Kidney (tissue), 14 donors: ENCODE data around the gene FMC1. TPM values are rescaled to one million over a fixed set of nuclear protein-coding genes. Genes with fewer than 3 reads are reported as not detected.

Experiments
- DNase-seq, 5 donors: peaks; one replicate each; pipeline ENCODE4 v3.0.0-alpha.2; 2013 to 2020
- FAIRE-seq: peaks from 2 replicates; lab custom pipeline; 2012; peaks lifted over from hg19 to GRCh38; lab: Jason Lieb, UNC
- H3K27ac ChIP-seq, 2 donors: one replicate each; pipeline ENCODE4 v1.7.0; 2013; ENCODE audit warnings: low read depth in 2 of 2, low read length in 2 of 2, inconsistent platforms in 1 of 2
- H3K27me3 ChIP-seq: one replicate; pipeline ENCODE4 v1.7.1; 2013; ENCODE audit warnings: low read length, inconsistent platforms; ENCODE audit not compliant: control insufficient read depth, insufficient read depth
- H3K36me3 ChIP-seq, 3 donors: one replicate each; pipeline versions ENCODE4 v1.7.0 to v1.7.1; 2013; ENCODE audit warnings: low read length in 3 of 3, control low read depth in 1 of 3, inconsistent platforms in 1 of 3; ENCODE audit not compliant: insufficient read depth in 3 of 3, control insufficient read depth in 2 of 3
- H3K4me1 ChIP-seq, 3 donors: one replicate each; pipeline versions ENCODE4 v1.7.0 to v1.7.1; 2013; ENCODE audit warnings: low read length in 3 of 3, inconsistent platforms in 1 of 3, low read depth in 1 of 3; ENCODE audit not compliant: control insufficient read depth in 2 of 3, insufficient read depth in 2 of 3
- H3K4me3 ChIP-seq, 3 donors: one replicate each; pipeline versions ENCODE4 v1.7.0 to v1.8.1; 2013; ENCODE audit warnings: low read length in 3 of 3, control low read depth in 1 of 3, inconsistent platforms in 1 of 3
- H3K9ac ChIP-seq, 3 donors: one replicate each; pipeline versions ENCODE4 v1.7.0 to v1.7.1; 2013; ENCODE audit warnings: low read length in 3 of 3, control low read depth in 1 of 3, inconsistent platforms in 1 of 3
- H3K9me3 ChIP-seq, 3 donors: one replicate each; pipeline versions ENCODE4 v1.7.0 to v1.7.1; 2013; ENCODE audit warnings: low read length in 3 of 3, control low read depth in 1 of 3, inconsistent platforms in 1 of 3; ENCODE audit not compliant: control insufficient read depth in 2 of 3, insufficient read depth in 1 of 3
- CTCF ChIP-seq: IDR thresholded peaks from 3 replicates; pipeline ENCODE4 v1.5.1; 2012; ENCODE audit warnings: mild to moderate bottlenecking, moderate library complexity, borderline replicate concordance; ENCODE audit not compliant: insufficient read depth; ENCODE audit errors: extremely low read depth
- intact Hi-C: fragments of 100-400 bp; cut with DNase I; formaldehyde crosslinking; loops from one replicate; pipeline ENCODE4 v1.11.1; 2022
- polyA plus RNA-seq: library from polyadenylated mRNA; stranded (reverse); fragments of 350-450 nt; fragmentation: Illumina TruSeq; extraction: RNeasy Lipid Tissue Mini Kit (QIAGEN cat#74804); gene quantifications from one replicate; pipeline ENCODE4 v1.2.3, GENCODE V29; 2014; ENCODE audit warnings: low read depth, low replicate concordance; ENCODE audit not compliant: insufficient read depth
- total RNA-seq: library from RNA; stranded (reverse); fragmentation: NEBNext Ultra II Directional; extraction: Animal tissue kit (Norgen Biotek cat#: 25700); gene quantifications from one replicate; pipeline ENCODE4 v1.2.1, GENCODE V29; 2021
- donor health status: control.
- donor health status: control.
- donor health status: control.
- donor health status: control.
- donor health status: control.
- donor health status: DM: yes; HTN: yes; CAD: no.
- donor health status: Normal renal cell carcinoma (clear cell type).

FMC1 gene
- total and polyA plus RNA-seq, 2 donors from 2014 or later: 23.0 to 109 TPM

DNA sequence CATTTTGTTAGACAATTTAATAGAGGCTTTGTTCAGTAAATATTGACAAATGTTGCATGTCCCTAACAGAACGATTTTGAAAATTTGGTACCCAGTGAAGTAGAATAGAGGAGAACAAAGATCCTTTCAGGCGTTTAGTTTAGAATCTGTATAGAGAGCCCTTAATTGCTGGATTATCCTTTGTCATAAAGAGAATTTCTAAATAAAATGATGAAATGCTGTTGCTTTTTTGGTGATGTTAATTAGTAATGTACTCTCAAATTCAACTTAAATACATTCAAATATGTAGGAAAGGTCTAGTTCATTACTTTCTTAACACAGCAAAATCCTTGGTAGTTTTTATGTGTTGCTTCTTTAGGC lies 19.8 kb downstream of the FMC1 start:
- DNase-seq (no peak), FAIRE-seq (no peak)
- Histone ChIP-seq H3K4me3 (peak overlapping the region; percentile 85 to 94 (median 93)), H3K4me1 (peaks cover 2 to 15% (median 12%) of the 10 kb centered on the region in 3 donors), H3K9ac (peak overlapping the region; percentile 45 to 94 (median 80)), H3K36me3 (peaks cover 0 to 4% (median under 1%) of the 10 kb centered on the region in 3 donors), H3K27ac (peak overlapping the region; percentile 99 to 100), H3K9me3 (no peaks in the 10 kb centered on the region), H3K27me3 (no peaks in the 10 kb centered on the region)
- intact Hi-C loops: no loop called here
- TF ChIP-seq CTCF: no peak

DNA sequence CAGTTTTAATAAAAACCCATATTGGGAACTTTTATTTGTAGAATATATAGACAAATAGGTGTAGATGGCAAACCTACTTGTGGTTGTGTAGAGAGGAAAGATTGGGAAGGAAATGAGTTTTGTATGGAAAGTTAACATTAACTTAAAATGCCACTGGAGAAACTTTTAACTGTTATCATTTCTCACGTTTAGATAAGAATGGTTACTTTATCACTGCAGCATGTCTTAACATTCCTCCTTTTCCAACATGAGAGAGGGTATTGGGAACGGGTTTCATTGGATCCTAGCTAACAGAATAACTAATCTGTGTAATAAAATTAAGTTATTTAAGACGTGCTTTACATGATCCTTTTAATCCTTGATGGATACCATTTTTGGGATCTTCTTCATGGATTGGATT lies 20.4 kb downstream of the FMC1 start:
- intact Hi-C loops: no loop called here
- Histone ChIP-seq H3K27ac (no peak overlapping the region), H3K36me3 (peaks cover 0 to 5% (median 2%) of the 10 kb centered on the region in 3 donors), H3K9me3 (no peaks in the 10 kb centered on the region), H3K4me1 (peaks cover 2 to 15% (median 12%) of the 10 kb centered on the region in 3 donors), H3K4me3 (peak overlapping the region; percentile 85 to 94 (median 93)), H3K27me3 (no peaks in the 10 kb centered on the region), H3K9ac (peak overlapping the region in 2 of 3 donors; percentile 80 to 94)
- DNase-seq (no peak), FAIRE-seq (no peak)
- no peak for TF ChIP-seq CTCF

- FAIRE-seq (no peak), DNase-seq (peak in 1 of 5 donors; percentile 59)
- Histone ChIP-seq H3K9me3 (no peaks in the 10 kb centered on the region), H3K36me3 (peaks cover 0 to 6% (median 2%) of the 10 kb centered on the region in 3 donors), H3K9ac (no peak overlapping the region), H3K27me3 (no peaks in the 10 kb centered on the region), H3K4me1 (peaks cover 2 to 15% (median 12%) of the 10 kb centered on the region in 3 donors), H3K27ac (no peak overlapping the region), H3K4me3 (no peak overlapping the region)
- intact Hi-C loops: no loop called here
- no peak for TF ChIP-seq CTCF
Observed at GRCh38 chr7:139362302-139362701, 21.2 kb downstream of the FMC1 start.

DNA sequence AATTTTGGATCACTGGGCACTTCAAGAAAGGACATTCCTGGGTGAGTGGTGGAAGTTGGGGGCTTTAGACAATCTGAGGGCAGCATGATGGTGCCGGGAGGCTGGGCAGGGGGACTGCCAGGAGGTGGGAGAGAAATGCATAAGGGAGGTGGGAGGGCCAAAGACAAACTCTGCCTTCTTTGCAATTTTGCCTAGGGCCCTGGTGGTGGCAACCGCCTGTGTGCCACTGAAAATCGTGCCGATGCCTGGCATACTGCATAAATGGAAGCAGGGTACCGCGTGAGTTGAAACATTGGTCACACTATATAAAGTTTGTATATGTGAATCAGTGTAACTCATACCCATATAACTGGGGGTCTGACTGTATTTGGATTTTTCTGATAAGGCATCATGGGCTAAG lies 21.8 kb downstream of the FMC1 start:
- Histone ChIP-seq H3K4me1 (peaks cover 2 to 15% (median 12%) of the 10 kb centered on the region in 3 donors), H3K9ac (no peak overlapping the region), H3K27me3 (no peaks in the 10 kb centered on the region), H3K27ac (no peak overlapping the region), H3K4me3 (peak overlapping the region in 1 of 3 donors; percentile 18), H3K9me3 (no peaks in the 10 kb centered on the region), H3K36me3 (peaks cover 0 to 6% (median 5%) of the 10 kb centered on the region in 3 donors)
- intact Hi-C loops: no loop called here
- DNase-seq (peak in 1 of 5 donors; percentile 34), FAIRE-seq (no peak)
- TF ChIP-seq CTCF: no peak
